Fibroblast of the aortic adventitia (primary cell): ENCODE measurements around the gene DIPK1C. TPM values are rescaled to one million over a fixed set of nuclear protein-coding genes. Genes with fewer than 3 reads are reported as not detected.

Experiments used
- DNase-seq: peaks from one replicate; pipeline ENCODE4 v3.0.0-alpha.2; 2010; ENCODE audit warnings: low read depth
- H3K4me3 ChIP-seq: 2 replicates; pipeline ENCODE4 v1.5.1; 2011; ENCODE audit warnings: low read depth, mild to moderate bottlenecking, control low read depth, low read length, moderate library complexity
- total RNA-seq: library from RNA; depleted of rRNA; stranded (reverse); fragments of >200 nt; gene quantifications from 2 replicates; pipeline ENCODE4 v1.2.3, GENCODE V29; 2012; ENCODE audit warnings: low replicate concordance
- TF ChIP-seq, protein P1 (sequence below): IDR thresholded peaks from 2 replicates; pipeline ENCODE4 v1.5.1; 2011; ENCODE audit warnings: mild to moderate bottlenecking, low read length, control low read depth, inconsistent platforms; ENCODE audit not compliant: insufficient read depth

The DIPK1C gene
- total RNA-seq, 1 donor = not detected

DNA sequence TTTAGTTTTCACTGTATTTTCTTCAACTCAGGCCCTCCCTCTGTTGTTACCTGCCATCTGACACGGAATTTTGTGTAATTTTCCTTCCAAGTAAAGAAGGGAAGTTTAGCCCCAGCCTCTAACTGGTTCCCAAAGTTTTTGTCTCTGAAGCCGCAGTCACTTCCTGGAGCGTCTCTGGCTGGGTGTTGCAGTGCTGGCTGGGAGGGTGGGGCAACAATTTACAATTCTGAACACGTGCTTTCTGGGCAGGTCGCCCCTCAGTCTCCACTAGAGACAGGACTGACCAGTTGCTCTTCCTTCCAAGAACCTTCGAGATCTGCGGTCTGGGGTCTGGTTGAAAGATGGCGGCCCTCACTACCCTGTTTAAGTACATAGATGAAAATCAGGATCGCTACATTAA is 42.5 kb upstream of the DIPK1C start:
- H3K4me3 ChIP-seq = peak overlapping the region; percentile 38
- DNase-seq = peak; percentile 56
- TF ChIP-seq, protein P1, sequence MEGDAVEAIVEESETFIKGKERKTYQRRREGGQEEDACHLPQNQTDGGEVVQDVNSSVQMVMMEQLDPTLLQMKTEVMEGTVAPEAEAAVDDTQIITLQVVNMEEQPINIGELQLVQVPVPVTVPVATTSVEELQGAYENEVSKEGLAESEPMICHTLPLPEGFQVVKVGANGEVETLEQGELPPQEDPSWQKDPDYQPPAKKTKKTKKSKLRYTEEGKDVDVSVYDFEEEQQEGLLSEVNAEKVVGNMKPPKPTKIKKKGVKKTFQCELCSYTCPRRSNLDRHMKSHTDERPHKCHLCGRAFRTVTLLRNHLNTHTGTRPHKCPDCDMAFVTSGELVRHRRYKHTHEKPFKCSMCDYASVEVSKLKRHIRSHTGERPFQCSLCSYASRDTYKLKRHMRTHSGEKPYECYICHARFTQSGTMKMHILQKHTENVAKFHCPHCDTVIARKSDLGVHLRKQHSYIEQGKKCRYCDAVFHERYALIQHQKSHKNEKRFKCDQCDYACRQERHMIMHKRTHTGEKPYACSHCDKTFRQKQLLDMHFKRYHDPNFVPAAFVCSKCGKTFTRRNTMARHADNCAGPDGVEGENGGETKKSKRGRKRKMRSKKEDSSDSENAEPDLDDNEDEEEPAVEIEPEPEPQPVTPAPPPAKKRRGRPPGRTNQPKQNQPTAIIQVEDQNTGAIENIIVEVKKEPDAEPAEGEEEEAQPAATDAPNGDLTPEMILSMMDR = no peak

DNA sequence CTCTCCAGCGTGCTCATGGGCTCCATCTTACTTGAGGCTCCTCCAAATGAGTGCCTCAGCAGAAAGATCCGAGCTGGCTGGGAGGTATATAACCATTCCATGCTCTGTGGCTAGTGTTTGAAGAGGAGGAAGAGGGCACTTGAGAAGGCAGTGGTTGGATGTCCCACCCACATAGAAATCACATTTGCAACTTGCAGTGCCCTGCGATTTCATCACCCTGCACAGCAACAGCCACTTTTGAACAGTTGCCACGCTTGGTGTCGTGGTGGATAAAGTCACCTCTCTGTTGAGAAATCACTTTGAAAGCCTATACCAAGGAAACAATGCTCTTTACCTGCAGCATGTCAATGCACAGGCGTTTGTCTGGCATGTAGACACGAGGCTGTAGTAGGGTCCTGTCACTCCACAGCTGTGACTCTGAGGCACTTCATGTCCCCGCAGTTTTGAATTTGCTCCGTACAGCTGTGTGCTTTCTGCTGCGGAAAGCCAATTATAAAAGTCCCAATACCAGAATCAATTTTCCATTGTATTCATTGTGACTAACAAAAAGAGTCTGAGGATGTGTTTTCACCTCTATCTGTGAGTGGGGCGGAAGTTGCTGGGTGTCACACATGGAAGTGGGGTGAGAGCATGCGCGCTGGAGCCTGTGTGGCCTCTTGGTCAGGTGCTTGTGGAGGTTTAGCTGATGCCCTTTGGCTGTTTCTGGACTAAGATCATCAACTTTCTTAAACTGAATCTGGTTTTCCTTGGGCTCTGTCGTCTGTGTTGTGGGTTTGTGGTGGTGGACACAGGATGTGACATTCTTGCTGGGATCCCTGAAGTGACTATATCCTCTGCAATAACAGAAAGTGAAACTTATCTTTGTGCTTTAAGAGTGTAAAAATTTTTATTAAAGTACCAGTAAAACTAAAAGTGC is 41.9 kb upstream of the DIPK1C start:
- H3K4me3 ChIP-seq = peak overlapping the region; percentile 38
- peak; percentile 14 for DNase-seq
- TF ChIP-seq, protein P1 = no peak

DNA sequence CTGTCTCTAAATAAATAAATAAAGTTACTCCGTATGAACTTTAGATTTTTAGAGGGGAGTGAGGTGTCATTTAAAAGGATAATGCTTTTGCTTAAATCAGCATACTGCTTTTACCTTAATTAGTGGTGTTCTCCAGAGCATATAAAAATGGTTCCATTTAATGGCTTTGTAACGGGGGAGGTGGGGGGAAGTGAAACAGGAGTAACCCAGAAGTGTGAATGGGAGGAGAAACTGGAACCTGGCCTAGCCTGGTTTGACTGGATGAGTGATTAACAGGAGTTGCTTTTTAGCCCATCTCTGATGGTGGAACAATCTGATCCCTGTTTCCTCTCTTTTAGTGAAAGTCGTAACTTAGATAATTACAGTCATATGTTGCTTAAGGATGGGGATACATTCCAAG is 40.7 kb upstream of the DIPK1C start:
- TF ChIP-seq, protein P1 = no peak
- DNase-seq = no peak
- H3K4me3 ChIP-seq = no peak overlapping the region

DNA sequence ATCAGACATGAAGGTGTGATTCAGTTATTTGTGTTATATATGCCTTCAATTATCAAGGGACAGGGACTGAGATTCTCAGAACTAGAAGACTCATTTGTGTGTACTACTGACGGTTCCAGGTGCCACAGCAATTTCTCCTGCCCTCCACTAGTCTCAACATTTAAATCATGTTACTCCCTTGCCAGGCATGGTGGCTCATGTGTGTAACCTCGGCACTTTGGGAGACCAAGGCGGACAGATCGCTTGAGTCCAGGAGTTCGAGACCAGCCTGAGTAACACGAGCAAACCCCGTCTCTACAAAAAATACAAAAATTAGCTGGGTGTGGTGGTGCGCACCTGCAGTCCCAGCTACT is 40.2 kb upstream of the DIPK1C start:
- TF ChIP-seq, protein P1 = no peak
- H3K4me3 ChIP-seq = peak overlapping the region; percentile 91
- no peak for DNase-seq

DNA sequence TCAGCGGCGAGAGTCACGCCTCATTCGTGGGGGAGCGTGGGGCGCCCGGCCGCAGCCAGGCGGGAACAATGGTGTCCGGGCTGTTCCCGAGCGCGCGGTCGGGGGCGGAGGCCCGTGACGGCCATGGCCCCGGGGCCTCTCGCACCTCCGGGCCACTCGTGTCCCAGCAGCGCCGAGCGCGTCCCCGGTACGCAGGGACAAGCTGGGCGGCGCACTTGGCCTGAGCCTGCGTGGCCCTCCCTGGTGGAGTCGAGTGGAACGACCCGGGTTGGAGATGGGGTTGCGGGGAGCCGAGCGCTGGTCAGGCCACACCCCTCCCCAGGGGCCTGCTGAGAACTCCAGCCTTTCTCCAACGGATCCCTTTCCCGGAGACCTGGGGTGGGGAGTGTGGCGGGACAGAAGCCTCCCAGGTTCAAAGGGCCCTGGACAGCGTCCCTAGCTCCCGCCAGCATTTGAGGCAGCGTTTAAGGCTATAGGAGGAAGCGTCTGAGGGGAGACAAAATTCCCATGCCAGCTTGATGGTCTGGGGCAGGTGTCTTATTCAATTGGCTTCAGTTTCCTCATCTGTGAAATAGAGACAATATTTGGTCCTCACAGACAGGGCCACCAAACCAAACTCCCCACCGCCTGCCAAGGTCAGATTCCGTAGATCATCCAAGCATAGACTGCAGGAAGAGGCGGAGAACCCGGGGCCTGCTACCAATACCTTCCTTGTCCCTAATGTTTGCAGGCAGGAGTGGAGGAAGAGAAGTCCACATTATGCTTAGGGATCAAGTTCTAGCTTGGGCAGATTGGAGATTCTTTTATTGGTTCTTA is 39.6 kb upstream of the DIPK1C start:
- peak; percentile 52 for DNase-seq
- TF ChIP-seq, protein P1 = peak; percentile 28
- H3K4me3 ChIP-seq = peak overlapping the region; percentile 91

DNA sequence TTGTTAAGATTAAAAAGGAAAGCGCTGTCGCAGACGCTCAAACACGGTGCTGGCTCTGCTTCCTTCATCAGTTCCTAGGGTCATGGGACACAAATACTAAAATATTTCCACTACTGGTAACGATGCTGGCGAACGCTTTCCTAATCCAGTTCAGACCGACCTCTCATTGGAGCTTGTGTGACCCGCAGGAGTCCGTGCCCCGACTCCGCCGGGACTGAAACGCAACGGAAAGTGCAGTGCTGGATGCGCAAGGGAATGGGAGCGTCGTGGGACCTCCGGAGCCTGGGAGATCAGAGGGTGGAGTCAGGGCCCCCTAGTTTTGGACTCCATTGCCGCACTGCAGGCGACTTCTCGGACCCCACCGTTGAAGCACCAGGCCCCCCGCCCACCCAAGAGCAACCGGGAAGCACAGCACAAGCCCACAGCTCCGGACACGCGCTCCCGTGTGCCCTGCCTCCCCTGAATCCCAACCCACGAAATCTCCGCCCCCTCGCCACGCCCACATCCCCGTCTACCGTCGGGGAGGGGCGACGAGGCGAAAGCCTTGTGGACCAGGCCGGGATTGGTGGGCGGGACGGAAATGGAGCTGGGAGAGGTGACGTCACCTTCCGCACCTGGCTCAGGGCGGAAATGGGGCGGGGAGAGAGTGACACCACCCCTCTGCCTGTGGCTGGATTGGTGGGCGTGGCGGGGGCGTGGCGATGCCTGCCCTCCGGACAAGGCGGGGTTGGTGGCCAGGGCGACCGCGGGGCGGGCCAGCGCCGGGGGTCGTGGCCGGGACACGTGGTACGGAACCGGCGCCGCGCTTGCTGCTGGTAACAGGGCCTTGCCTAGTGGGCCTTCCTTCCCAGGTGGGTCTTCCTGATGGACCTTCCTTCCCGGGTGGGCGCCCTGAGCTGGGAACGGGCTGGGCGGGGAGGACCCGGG is 38.7 kb upstream of the DIPK1C start, which contains the start of gene CNDP2:
Gene CNDP2 (plus strand): TSS at position 783 of the 927 bp plus-strand sequence. CDS start 3,611 bp downstream, outside the sequence.
- peak within 1 kb of the TSS; percentile 91 for H3K4me3 ChIP-seq
- DNase-seq = peak; percentile 98
- TF ChIP-seq, protein P1 = no peak
